GM06990 (cell line): ENCODE measurements around the gene CAPN7.

Experiments
- DNase-seq: peaks from one replicate; pipeline ENCODE4 v3.0.0-alpha.2; 2011; ENCODE audit not compliant: insufficient read length; ENCODE audit errors: extremely low read depth
- H3K27me3 ChIP-seq: replicated peaks from 2 replicates; pipeline ENCODE4 v1.6.0; 2011; ENCODE audit warnings: low read length; ENCODE audit not compliant: control insufficient read depth, insufficient read depth
- H3K36me3 ChIP-seq: 2 replicates; pipeline ENCODE4 v1.5.1; 2011; ENCODE audit warnings: low read length; ENCODE audit not compliant: control insufficient read depth, insufficient read depth
- H3K4me3 ChIP-seq: replicated peaks from 2 replicates; pipeline ENCODE4 v1.5.1; 2011; ENCODE audit warnings: low read depth, mild to moderate bottlenecking, control low read depth, low read length
- TF ChIP-seq, protein P1 (sequence below): IDR thresholded peaks from 2 replicates; pipeline ENCODE4 v1.5.1; 2011; ENCODE audit warnings: low read length, control low read depth, mild to moderate bottlenecking, inconsistent platforms; ENCODE audit not compliant: insufficient read depth, poor library complexity, severe bottlenecking

Gene CAPN7

DNA sequence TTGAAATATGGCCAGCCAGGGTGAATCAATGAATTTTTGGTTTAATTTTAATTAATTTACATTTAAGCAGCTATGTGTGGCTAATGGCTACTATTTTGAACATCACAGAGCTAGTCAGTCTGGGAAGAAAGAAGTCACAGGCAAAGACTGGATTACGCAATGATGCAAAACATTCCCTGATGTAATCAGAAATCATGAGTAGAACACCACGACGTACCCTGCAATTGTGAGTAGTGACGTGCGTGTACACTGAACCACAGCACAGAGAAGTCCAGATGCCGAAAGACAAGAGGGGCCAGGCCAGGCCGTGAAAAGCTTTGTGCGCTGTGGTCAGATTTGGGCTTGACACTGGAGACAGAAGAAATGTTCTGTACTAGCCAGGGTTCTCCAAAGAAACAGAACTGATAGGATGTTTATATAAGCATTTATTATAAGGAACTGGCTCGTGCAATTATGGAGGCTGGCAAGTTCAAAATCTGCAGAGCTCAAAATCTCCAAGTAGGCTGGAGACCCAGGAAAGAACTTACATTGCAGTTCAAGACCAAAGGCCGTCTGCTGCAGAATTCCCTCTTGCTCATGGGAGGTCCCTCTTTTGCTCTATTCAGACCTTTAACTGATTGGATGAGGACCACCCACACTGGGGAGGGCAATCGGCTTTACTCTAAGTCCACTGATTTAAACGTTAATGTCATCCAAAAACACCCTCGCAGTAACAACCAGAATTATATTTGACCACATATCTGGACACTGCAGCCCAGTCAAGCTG is 81.7 kb downstream of the CAPN7 start:
- H3K4me3 ChIP-seq: no peak overlapping the region
- TF ChIP-seq, protein P1, sequence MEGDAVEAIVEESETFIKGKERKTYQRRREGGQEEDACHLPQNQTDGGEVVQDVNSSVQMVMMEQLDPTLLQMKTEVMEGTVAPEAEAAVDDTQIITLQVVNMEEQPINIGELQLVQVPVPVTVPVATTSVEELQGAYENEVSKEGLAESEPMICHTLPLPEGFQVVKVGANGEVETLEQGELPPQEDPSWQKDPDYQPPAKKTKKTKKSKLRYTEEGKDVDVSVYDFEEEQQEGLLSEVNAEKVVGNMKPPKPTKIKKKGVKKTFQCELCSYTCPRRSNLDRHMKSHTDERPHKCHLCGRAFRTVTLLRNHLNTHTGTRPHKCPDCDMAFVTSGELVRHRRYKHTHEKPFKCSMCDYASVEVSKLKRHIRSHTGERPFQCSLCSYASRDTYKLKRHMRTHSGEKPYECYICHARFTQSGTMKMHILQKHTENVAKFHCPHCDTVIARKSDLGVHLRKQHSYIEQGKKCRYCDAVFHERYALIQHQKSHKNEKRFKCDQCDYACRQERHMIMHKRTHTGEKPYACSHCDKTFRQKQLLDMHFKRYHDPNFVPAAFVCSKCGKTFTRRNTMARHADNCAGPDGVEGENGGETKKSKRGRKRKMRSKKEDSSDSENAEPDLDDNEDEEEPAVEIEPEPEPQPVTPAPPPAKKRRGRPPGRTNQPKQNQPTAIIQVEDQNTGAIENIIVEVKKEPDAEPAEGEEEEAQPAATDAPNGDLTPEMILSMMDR: no peak
- H3K36me3 ChIP-seq: peaks cover 4% of the 10 kb centered on the region
- no peak for DNase-seq
- no peaks in the 10 kb centered on the region for H3K27me3 ChIP-seq

DNA sequence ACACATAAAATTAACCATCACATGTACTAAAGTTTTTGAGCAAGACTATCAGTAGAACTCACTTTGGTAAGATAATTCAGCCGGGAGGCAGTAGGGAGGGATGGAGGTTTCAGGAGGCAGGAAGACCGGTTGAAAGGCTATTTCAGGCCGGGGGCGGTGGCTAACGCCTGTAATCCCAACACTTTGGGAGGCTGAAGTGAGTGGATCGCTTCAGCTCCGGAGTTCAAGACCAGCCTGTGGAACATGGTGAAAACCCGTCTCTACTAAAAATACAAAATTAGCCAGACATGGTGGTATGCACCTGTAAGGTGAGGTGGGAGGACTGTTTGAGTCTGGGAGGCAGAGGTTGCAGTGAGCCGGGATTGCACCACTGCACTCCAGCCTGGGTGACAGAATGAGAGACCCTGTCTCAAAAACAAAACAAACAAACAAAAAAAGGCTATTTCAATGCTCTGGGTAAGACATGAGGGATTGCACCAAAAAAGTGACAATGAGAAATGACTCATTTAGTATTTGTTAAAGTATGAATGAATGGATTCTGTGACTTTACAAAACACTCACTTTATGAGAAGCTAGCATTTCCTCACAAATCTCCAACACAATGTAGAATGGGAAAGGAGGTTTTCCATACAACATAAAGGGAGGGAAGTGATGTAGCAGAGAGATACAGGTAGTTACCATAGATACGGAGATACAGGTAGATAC is 82.4 kb downstream of the CAPN7 start:
- H3K36me3 ChIP-seq: peaks cover 4% of the 10 kb centered on the region
- TF ChIP-seq, protein P1: no peak
- H3K4me3 ChIP-seq: no peak overlapping the region
- no peak for DNase-seq
- H3K27me3 ChIP-seq: no peaks in the 10 kb centered on the region

- Histone ChIP-seq H3K4me3 (no peak overlapping the region), H3K36me3 (peaks cover 4% of the 10 kb centered on the region), H3K27me3 (no peaks in the 10 kb centered on the region)
- TF ChIP-seq, protein P1: no peak
- no peak for DNase-seq
Observed at GRCh38 chr3:15289661-15290060, 83.6 kb downstream of the CAPN7 start.

DNA sequence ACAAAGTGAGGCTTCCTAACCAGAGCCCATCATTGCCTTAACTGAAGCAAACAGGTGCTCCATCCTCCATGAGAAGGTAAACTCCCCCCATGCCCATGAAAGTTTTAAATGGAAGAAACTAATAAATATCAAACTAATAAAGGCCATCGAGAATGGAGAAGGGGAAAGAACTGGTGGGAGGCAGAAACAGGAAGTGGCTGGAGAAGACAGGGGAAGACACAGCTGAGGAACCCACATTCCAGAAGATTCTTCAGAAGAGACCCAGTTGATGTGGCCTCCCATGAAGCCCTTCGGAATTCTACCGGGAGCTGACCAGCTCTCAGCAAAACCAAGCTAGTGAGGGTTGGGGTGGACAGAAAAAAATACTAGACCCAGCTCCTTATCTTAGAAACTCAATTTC is 84.7 kb downstream of the CAPN7 start:
- H3K4me3 ChIP-seq: no peak overlapping the region
- TF ChIP-seq, protein P1: no peak
- peaks cover 4% of the 10 kb centered on the region for H3K36me3 ChIP-seq
- DNase-seq: no peak
- no peaks in the 10 kb centered on the region for H3K27me3 ChIP-seq

GRCh38 chr3:15291589-15292541 is 85.8 kb downstream of the CAPN7 start:
- Histone ChIP-seq H3K36me3 (peaks cover 1% of the 10 kb centered on the region), H3K27me3 (no peaks in the 10 kb centered on the region), H3K4me3 (0 out of 2 replicates have a peak overlapping the region, but pooled peaks have one; percentile 14)
- DNase-seq: peak; percentile 77
- TF ChIP-seq, protein P1: no peak
